NB4 (cell line): ENCODE data around the gene VAV2.

Experiments used
- CTCF ChIP-seq: IDR thresholded peaks from one replicate; pipeline ENCODE4 v1.5.1; 2012; ENCODE audit warnings: low read depth, low read length
- MAX ChIP-seq: IDR thresholded peaks from 2 replicates; pipeline ENCODE4 v1.6.1; 2011; ENCODE audit warnings: low read depth, low read length
- MYC ChIP-seq: IDR thresholded peaks from 2 replicates; pipeline ENCODE4 v1.6.1; 2011; ENCODE audit warnings: low read depth, low read length
- POLR2A ChIP-seq: IDR thresholded peaks from 2 replicates; pipeline ENCODE4 v1.6.1; 2011; ENCODE audit warnings: mild to moderate bottlenecking; ENCODE audit not compliant: insufficient read length; ENCODE audit errors: extremely low read depth

GRCh38 chr9:134029248-134030226 lies 37.4 kb upstream of the VAV2 start:
- no peak for TF ChIP-seq CTCF
- no peak for TF ChIP-seq POLR2A
- no peak for TF ChIP-seq MYC
- TF ChIP-seq MAX: no peak
